ENCODE measurements around the gene ITCH.

DNA sequence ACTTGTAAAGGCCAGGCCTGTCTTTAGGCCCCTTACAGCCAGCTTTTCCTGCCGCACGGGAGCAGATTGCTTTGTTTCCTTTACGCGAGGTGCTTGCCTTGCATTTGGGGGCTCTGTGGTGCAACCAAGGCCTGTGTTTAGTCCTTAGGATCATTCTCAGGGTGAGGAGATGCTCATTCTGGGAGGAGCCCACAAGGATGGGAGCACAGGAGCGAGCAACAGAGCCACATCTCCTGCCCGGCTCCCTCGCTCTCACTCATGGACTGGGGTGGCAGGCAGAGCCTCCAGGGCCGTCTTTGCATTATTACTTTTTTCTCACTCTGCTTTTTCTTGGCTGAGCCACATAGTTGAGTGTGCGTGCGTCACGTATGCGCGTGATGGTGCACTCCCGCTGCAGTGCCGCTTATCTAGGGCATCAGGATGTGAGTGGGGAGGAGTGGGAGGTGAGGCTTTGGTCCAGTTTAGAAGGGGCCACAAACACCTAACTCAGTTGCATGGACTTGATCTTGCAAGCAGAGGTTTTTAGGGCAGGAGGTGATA lies 172.3 kb downstream of the ITCH start:
- TF ChIP-seq HDGF (IDR thresholded peaks at IDR 0.05; ENCODE audit: borderline replicate concordance) (no peak), ARNT (IDR thresholded peaks at IDR 0.05) (no peak), FOXA1 (IDR thresholded peaks at IDR 0.05) (no peak), BHLHE40 (IDR thresholded peaks at IDR 0.05; ENCODE audit: borderline replicate concordance) (no peak), PKNOX1 (IDR thresholded peaks at IDR 0.05) (no peak), SUZ12 (IDR thresholded peaks at IDR 0.05) (no peak), FOXK2 (IDR thresholded peaks at IDR 0.05) (no peak), CTBP1 (IDR thresholded peaks at IDR 0.05; ENCODE audit: borderline replicate concordance) (no peak), FOXM1 (IDR thresholded peaks at IDR 0.05; ENCODE audit: borderline replicate concordance) (no peak), LEF1 (IDR thresholded peaks at IDR 0.05; ENCODE audit: borderline replicate concordance) (no peak), SP1 (IDR thresholded peaks at IDR 0.05) (no peak), ZNF384 (IDR thresholded peaks at IDR 0.05) (no peak)
